ENCODE measurements around the gene RALGAPA2.

The RALGAPA2 gene

DNA sequence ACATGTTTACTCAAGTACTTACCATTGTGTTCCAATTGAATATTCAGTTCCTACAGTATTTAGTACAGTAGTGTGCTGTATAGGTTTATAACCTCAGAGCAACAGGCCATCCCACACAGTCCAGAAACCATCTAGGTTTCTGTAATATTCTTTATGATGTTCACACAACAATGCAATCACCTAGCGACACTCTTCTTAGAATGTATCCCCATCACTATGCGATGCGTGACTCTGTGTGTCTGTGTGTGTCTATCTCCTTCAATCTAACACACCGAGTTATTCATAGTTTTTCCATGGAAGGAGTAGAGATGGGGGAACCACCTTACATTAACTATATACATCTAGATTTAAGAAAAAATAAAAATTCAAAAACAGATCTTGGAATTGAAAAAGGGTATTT, 182.8 kb downstream of the RALGAPA2 start:
- H3K27me3 Mint-ChIP-seq (ENCODE audit: low read depth, poor library complexity) = peaks cover 5% of the 10 kb centered on the region
- TF ChIP-seq, protein P1, sequence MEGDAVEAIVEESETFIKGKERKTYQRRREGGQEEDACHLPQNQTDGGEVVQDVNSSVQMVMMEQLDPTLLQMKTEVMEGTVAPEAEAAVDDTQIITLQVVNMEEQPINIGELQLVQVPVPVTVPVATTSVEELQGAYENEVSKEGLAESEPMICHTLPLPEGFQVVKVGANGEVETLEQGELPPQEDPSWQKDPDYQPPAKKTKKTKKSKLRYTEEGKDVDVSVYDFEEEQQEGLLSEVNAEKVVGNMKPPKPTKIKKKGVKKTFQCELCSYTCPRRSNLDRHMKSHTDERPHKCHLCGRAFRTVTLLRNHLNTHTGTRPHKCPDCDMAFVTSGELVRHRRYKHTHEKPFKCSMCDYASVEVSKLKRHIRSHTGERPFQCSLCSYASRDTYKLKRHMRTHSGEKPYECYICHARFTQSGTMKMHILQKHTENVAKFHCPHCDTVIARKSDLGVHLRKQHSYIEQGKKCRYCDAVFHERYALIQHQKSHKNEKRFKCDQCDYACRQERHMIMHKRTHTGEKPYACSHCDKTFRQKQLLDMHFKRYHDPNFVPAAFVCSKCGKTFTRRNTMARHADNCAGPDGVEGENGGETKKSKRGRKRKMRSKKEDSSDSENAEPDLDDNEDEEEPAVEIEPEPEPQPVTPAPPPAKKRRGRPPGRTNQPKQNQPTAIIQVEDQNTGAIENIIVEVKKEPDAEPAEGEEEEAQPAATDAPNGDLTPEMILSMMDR (IDR thresholded peaks at IDR 0.05) = no peak
- no peaks in the 10 kb centered on the region for H3K36me3 Mint-ChIP-seq (ENCODE audit: low read depth)
- peaks cover 23% of the 10 kb centered on the region for H3K4me1 Mint-ChIP-seq
- H3K9me3 Mint-ChIP-seq = no peaks in the 10 kb centered on the region
- no peak overlapping the region for H3K4me3 Mint-ChIP-seq
- no peak for DNase-seq
- H3K27ac Mint-ChIP-seq = no peak overlapping the region

DNA sequence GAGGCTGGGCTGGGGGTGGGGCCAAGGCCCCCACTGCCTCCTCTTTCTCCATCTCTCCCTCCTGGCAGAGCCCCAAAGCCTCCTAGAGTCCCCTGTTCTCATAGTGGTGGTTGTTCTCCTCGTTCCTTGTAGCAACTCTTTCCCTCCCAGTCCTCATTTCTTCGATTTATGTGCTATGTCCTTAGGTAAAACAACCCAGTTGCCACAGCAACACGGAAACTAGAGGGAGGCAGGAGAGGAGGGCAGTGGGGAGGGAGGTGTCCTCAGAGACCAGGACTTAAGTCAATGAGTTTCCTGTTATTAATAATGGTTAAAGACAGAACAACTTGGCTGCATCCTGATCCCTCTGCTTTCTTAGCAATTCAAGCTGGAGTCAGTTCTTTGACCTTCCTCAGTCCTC, 183.6 kb downstream of the RALGAPA2 start:
- Mint-ChIP-seq H3K36me3 (ENCODE audit: low read depth) (no peaks in the 10 kb centered on the region), H3K27me3 (ENCODE audit: low read depth, poor library complexity) (peaks cover 3% of the 10 kb centered on the region), H3K4me3 (no peak overlapping the region), H3K9me3 (no peaks in the 10 kb centered on the region), H3K4me1 (peaks cover 23% of the 10 kb centered on the region), H3K27ac (peak overlapping the region; percentile 77)
- DNase-seq = peak; percentile 10
- TF ChIP-seq, protein P1 (IDR thresholded peaks at IDR 0.05) = no peak

DNA sequence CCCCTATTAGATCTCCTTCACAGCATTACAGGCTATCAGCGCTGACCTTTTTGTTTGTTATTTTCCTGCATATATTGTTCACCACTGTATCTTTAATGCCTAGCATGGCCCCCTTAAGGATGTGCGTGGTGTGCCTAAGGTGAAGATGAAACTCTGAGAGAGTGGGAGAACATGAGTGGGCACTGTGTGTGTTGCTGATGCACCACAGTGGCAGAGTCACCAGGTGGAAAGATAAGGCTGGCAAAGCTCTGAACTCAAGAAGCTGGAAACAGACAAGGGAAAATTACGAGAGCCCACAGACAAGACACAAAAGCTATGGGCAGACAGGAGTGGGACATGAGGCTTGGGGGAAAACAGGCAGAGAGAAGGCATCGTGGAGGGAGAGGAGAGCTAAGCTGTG, 184.8 kb downstream of the RALGAPA2 start:
- no peaks in the 10 kb centered on the region for H3K9me3 Mint-ChIP-seq
- peaks cover 23% of the 10 kb centered on the region for H3K4me1 Mint-ChIP-seq
- no peak overlapping the region for H3K27ac Mint-ChIP-seq
- no peak overlapping the region for H3K4me3 Mint-ChIP-seq
- H3K27me3 Mint-ChIP-seq (ENCODE audit: low read depth, poor library complexity) = peaks cover 2% of the 10 kb centered on the region
- H3K36me3 Mint-ChIP-seq (ENCODE audit: low read depth) = no peaks in the 10 kb centered on the region
- TF ChIP-seq, protein P1 (IDR thresholded peaks at IDR 0.05) = no peak
- no peak for DNase-seq

DNA sequence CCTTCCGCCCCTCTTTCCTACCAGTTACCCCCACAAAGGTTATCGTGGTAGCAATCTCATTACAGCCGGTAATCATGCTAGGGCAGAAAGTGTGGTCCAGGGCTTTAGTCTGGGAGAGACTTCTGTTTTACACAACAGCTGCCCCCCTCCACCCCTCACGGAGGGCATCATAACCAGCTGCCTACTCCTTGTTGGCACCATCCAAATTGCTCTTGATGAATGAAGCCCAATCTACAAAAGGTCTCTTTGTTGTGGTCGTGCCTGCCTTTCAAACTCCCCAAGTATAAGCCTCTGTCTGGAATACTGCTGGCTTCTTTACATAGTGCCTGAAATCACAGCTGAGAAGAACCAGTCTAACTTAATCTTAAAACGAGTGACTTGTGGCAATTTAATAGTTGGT, 186.7 kb downstream of the RALGAPA2 start:
- Mint-ChIP-seq H3K27ac (no peak overlapping the region), H3K4me1 (peaks cover 23% of the 10 kb centered on the region), H3K36me3 (ENCODE audit: low read depth) (peaks cover 6% of the 10 kb centered on the region), H3K27me3 (ENCODE audit: low read depth, poor library complexity) (peaks cover 2% of the 10 kb centered on the region), H3K9me3 (no peaks in the 10 kb centered on the region), H3K4me3 (no peak overlapping the region)
- TF ChIP-seq, protein P1 (IDR thresholded peaks at IDR 0.05) = no peak
- no peak for DNase-seq

DNA sequence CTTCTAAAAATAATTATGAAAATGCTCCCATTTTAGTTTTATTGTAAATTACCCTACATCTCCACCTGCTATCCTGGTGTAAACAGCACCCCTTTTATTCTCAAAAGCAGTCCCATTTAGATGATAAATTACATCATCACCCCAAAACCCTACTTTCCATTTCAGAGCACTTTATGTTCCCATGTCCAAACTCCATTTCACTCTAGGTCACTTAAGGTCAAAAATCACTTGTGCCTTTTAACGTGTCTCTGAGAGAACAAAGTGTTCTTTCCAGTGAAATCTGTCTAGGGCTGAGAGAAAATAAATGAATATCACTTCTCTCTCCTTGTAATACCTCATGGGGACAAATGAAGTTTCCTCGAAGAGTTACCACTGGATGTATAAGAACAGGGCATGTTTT, 187.2 kb downstream of the RALGAPA2 start:
- no peak for DNase-seq
- Mint-ChIP-seq H3K36me3 (ENCODE audit: low read depth) (peaks cover 11% of the 10 kb centered on the region), H3K27ac (no peak overlapping the region), H3K9me3 (no peaks in the 10 kb centered on the region), H3K27me3 (ENCODE audit: low read depth, poor library complexity) (peaks cover 2% of the 10 kb centered on the region), H3K4me3 (no peak overlapping the region), H3K4me1 (peaks cover 23% of the 10 kb centered on the region)
- TF ChIP-seq, protein P1 (IDR thresholded peaks at IDR 0.05) = no peak

DNA sequence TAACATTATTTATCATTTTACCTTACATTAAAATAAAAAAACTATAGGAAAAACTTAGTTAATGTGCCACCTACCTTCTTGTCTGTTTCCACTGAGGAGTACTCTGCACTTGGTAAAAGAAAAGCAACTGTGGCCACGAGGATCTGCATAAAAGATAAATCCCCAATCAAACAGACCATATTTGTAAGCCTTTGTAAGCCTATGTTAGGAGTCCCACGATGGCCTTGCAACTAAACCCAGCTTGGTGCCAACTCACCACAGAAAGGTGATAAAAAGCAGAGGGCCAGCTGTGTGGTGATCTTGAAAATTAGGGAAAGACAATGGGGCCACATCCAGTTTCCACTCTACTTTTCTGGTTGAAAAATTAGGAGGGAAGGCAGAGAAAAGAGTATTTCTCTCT, 187.7 kb downstream of the RALGAPA2 start:
- Mint-ChIP-seq H3K27ac (no peak overlapping the region), H3K36me3 (ENCODE audit: low read depth) (peaks cover 12% of the 10 kb centered on the region), H3K9me3 (no peaks in the 10 kb centered on the region), H3K27me3 (ENCODE audit: low read depth, poor library complexity) (peaks cover 2% of the 10 kb centered on the region), H3K4me1 (peaks cover 23% of the 10 kb centered on the region), H3K4me3 (no peak overlapping the region)
- DNase-seq = no peak
- TF ChIP-seq, protein P1 (IDR thresholded peaks at IDR 0.05) = no peak

Data from nephron progenitor cell (in vitro differentiated cells).